ENCODE measurements around the gene SEMA4B. TPM values are rescaled to one million over a fixed set of nuclear protein-coding genes. Genes with fewer than 3 reads are reported as not detected.

The SEMA4B gene
- total and polyA plus RNA-seq, 10 of the 15 experiments (the other 5 are each of a cell fraction or from before 2014, with no cell fraction given): 0.87 to 26.0 (median 9.3) TPM

DNA sequence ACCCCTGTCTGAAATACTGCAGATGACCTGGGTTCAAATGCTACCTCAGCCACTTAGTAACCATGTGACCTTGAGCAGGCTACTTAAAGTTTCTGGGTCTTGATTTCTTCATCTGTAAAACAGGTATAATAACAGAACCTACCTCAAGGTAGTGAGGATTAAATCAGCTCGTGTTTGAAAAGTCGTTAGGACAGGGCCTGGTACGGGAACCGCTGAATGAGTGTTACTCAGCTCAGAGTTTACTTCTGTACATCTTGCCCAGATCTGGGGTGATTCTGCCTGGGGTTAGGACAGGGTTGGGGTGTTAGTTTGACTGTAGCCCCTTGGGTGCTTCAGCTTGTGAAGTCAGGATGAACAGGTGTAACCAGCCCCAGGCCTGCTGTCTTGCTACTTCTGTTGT, 1.8 kb downstream of the SEMA4B start:
- H3K27ac ChIP-seq (ENCODE audit: control insufficient read depth, insufficient read depth): no peak overlapping the region
- intact Hi-C loops (cut with micrococcal nuclease; ENCODE audit: unreplicated experiment) (loop anchor here (5.0 kb wide), 1 partner anchor 41 kb away; no protein-coding TSS in a partner anchor), in situ Hi-C loops (cut with MboI) (no loop called here)
- POLR2A ChIA-PET: interaction anchor here (0.9 to 7.0 kb wide), 8 partner anchors 12 to 39 kb away, joined by 3 to 101 read pairs (median 6); partner anchors contain the start of genes CIB1 and GDPGP1
- no peak for TF ChIP-seq FOS (IDR thresholded peaks at IDR 0.05; ENCODE audit: borderline replicate concordance, extremely low read depth, insufficient read length)
- TF ChIP-seq, protein P1, sequence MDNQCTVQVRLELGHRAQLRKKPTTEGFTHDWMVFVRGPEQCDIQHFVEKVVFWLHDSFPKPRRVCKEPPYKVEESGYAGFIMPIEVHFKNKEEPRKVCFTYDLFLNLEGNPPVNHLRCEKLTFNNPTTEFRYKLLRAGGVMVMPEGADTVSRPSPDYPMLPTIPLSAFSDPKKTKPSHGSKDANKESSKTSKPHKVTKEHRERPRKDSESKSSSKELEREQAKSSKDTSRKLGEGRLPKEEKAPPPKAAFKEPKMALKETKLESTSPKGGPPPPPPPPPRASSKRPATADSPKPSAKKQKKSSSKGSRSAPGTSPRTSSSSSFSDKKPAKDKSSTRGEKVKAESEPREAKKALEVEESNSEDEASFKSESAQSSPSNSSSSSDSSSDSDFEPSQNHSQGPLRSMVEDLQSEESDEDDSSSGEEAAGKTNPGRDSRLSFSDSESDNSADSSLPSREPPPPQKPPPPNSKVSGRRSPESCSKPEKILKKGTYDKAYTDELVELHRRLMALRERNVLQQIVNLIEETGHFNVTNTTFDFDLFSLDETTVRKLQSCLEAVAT (IDR thresholded peaks at IDR 0.05): peak; percentile 96
- H4K20me1 ChIP-seq (ENCODE audit: control insufficient read depth, insufficient read depth): no peaks in the 10 kb centered on the region; the same call in 1 of the 2 replicates
- peaks cover 14% of the 10 kb centered on the region for H3K4me1 ChIP-seq (ENCODE audit: control insufficient read depth, insufficient read depth, low read length)
- ATAC-seq (no peak), FAIRE-seq (no peak), DNase-seq (ENCODE audit: low read depth, low spot score) (no peak)
- no peaks in the 10 kb centered on the region for H3K27me3 ChIP-seq (replicated peaks in 1 of 2; ENCODE audit: control insufficient read depth in 2 of 2, insufficient read depth in 2 of 2, low read length in 1 of 2)
- SMC1A ChIA-PET (ENCODE audit: uncharacterized antibody, unreplicated experiment): interaction anchor here (0.7 to 4.7 kb wide), 12 partner anchors 12 to 83 kb away, joined by 3 to 45 read pairs (median 4); no protein-coding TSS in a partner anchor
- RAD21 ChIA-PET (ENCODE audit: unreplicated experiment): interaction anchor here (1.2 to 4.5 kb wide), 6 partner anchors 11 to 32 kb away, joined by 3 to 30 read pairs (median 10); no protein-coding TSS in a partner anchor
- CTCF ChIA-PET: interaction anchor here (0.9 to 1.9 kb wide), 11 partner anchors 15 to 85 kb away, joined by 3 to 7 read pairs (median 3); partner anchors contain the start of gene CIB1
- H2AFZ ChIP-seq (ENCODE audit: control insufficient read depth, low read depth, low read length): no peak overlapping the region
- no peaks in the 10 kb centered on the region for H3K9me3 ChIP-seq (replicated peaks; ENCODE audit: control insufficient read depth, insufficient read depth, low read length)
- BruUV-seq (replicated peaks): no TSS peak
- peak overlapping the region; percentile 82; the same call in 1 of the 2 replicates for H3K4me2 ChIP-seq (ENCODE audit: control insufficient read depth, insufficient read depth)
- no peaks in the 10 kb centered on the region; a peak in 1 of 4 replicates for H3K36me3 ChIP-seq (ENCODE audit: control insufficient read depth in 2 of 2, insufficient read depth in 2 of 2, low read length in 1 of 2)
- no peak overlapping the region for H3K4me3 ChIP-seq
- H3K9ac ChIP-seq (ENCODE audit: control insufficient read depth, insufficient read depth, low read length): no peak overlapping the region
- H3K79me2 ChIP-seq (ENCODE audit: control insufficient read depth, insufficient read depth, low read length): no peaks in the 10 kb centered on the region; the same call in 1 of the 2 replicates
- over 99% methylated on average over 4 of the region's 4 CpGs for WGBS (ENCODE audit: insufficient coverage, insufficient replicate concordance, low lambda C conversion rate, missing lambda C conversion rate)

GRCh38 chr15:90203473-90203872, 2.3 kb downstream of the SEMA4B start:
- no peak overlapping the region for H3K4me3 ChIP-seq
- no peaks in the 10 kb centered on the region; the same call in 1 of the 2 replicates for H3K79me2 ChIP-seq (ENCODE audit: control insufficient read depth, insufficient read depth, low read length)
- H3K4me2 ChIP-seq (ENCODE audit: control insufficient read depth, insufficient read depth): no peak overlapping the region
- H3K9ac ChIP-seq (ENCODE audit: control insufficient read depth, insufficient read depth, low read length): no peak overlapping the region
- no peaks in the 10 kb centered on the region; the same call in 1 of the 2 replicates for H4K20me1 ChIP-seq (ENCODE audit: control insufficient read depth, insufficient read depth)
- H3K27ac ChIP-seq (ENCODE audit: control insufficient read depth, insufficient read depth): no peak overlapping the region
- ChIA-PET RAD21 (ENCODE audit: unreplicated experiment) (interaction anchor here (0.5 to 4.5 kb wide), 6 partner anchors 12 to 33 kb away, joined by 3 to 18 read pairs (median 6); no protein-coding TSS in a partner anchor), CTCF (interaction anchor here (0.7 to 1.9 kb wide), 9 partner anchors 16 to 84 kb away, joined by 3 to 7 read pairs (median 3); partner anchors contain the start of gene CIB1), SMC1A (ENCODE audit: uncharacterized antibody, unreplicated experiment) (interaction anchor here (0.6 to 4.7 kb wide), 14 partner anchors 11 to 83 kb away, joined by 3 to 45 read pairs (median 4); no protein-coding TSS in a partner anchor), POLR2A (interaction anchor here (0.9 to 7.0 kb wide), 9 partner anchors 12 to 58 kb away, joined by 3 to 101 read pairs (median 6); partner anchors contain the start of genes CIB1 and GDPGP1)
- H3K36me3 ChIP-seq (ENCODE audit: control insufficient read depth in 2 of 2, insufficient read depth in 2 of 2, low read length in 1 of 2): no peaks in the 10 kb centered on the region; a peak in 1 of 4 replicates
- no TSS peak for BruUV-seq (replicated peaks)
- in situ Hi-C loops (cut with MboI): no loop called here
- 97% methylated on average over 7 of the region's 7 CpGs for WGBS (ENCODE audit: insufficient coverage, insufficient replicate concordance, low lambda C conversion rate, missing lambda C conversion rate)
- no peaks in the 10 kb centered on the region for H3K9me3 ChIP-seq (replicated peaks; ENCODE audit: control insufficient read depth, insufficient read depth, low read length)
- H3K4me1 ChIP-seq (ENCODE audit: control insufficient read depth, insufficient read depth, low read length): peaks cover 14% of the 10 kb centered on the region
- no peak for ATAC-seq
- intact Hi-C loops (cut with micrococcal nuclease; ENCODE audit: unreplicated experiment): loop anchor here (5.0 kb wide), 1 partner anchor 41 kb away; no protein-coding TSS in a partner anchor
- no peaks in the 10 kb centered on the region for H3K27me3 ChIP-seq (replicated peaks in 1 of 2; ENCODE audit: control insufficient read depth in 2 of 2, insufficient read depth in 2 of 2, low read length in 1 of 2)
- no peak for FAIRE-seq
- H2AFZ ChIP-seq (ENCODE audit: control insufficient read depth, low read depth, low read length): no peak overlapping the region
- DNase-seq (ENCODE audit: low read depth, low spot score): no peak
- no peak for TF ChIP-seq NFYA (IDR thresholded peaks at IDR 0.05; ENCODE audit: borderline replicate concordance, low read depth, low read length)
- TF ChIP-seq POLR2AphosphoS2 (IDR thresholded peaks at IDR 0.05; ENCODE audit: low read depth, low read length): no peak
- TF ChIP-seq JUND (IDR thresholded peaks at IDR 0.05; ENCODE audit: low read depth, low read length): no peak
- TF ChIP-seq KAT2A (conservative IDR thresholded peaks at IDR 0.05; ENCODE audit: control insufficient read depth, low read depth, low read length): no peak
- TF ChIP-seq KDM1A (IDR thresholded peaks at IDR 0.05; ENCODE audit: borderline replicate concordance): no peak
- TF ChIP-seq EZH2 (IDR thresholded peaks at IDR 0.05; ENCODE audit: borderline replicate concordance, control insufficient read depth, low read depth, low read length): no peak
- TF ChIP-seq PAX8 (IDR thresholded peaks at IDR 0.05): no peak
- no peak for TF ChIP-seq ZNF274 (IDR thresholded peaks at IDR 0.05; ENCODE audit: insufficient read depth, insufficient read length)
- no peak for TF ChIP-seq CTCF (IDR thresholded peaks at IDR 0.05 in 2 of 3, conservative IDR thresholded peaks at IDR 0.05 in 1 of 3; ENCODE audit: control insufficient read depth in 2 of 3, extremely low read depth in 1 of 3, insufficient read depth in 1 of 3, low read depth in 3 of 3, low read length in 3 of 3)
- no peak for TF ChIP-seq POLR2A (IDR thresholded peaks at IDR 0.05; ENCODE audit: low read depth, low read length)
- no peak for TF ChIP-seq TAF1 (IDR thresholded peaks at IDR 0.05; ENCODE audit: borderline replicate concordance, low read depth, low read length)
